ENCODE measurements around the gene CRABP1.

The CRABP1 gene

DNA sequence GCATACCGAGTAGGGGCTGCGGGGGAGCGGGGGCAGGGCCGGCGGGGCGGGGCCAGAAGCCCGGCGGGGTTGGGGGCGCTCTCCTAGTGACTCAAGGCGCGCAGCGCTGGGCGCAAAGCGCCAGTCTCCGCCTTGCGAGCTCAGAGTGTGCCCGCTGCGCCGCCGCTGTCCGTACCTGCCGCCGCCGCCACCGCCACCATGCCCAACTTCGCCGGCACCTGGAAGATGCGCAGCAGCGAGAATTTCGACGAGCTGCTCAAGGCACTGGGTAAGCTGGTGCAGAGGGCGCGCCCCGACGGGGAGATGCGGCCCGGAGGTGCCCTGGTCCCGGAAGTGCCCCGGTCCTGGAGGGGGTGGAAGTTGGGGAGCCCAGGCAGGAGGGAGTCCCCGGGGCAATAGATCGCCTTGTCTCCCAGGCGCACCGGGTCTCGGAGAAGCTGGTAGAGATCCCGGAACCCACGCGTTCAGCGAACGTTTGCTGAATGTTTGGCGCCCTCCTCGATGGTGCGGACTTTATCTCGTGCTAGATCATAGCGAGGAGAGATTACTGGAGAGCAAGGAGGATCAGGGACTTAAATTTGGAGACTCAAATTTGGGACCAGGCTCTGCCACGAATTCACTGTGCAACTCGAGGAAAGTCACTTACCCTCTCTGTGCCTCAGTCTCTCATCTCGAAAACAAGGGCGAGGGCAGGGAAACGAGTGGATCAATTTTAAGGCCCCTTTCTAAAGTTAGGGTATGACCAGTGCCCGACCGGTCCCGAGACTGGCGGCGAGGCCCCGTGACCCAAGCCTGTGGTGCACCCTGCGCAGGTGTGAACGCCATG, at the start of gene CRABP1:
TSS of gene CRABP1 (plus strand) at position 123 of the 826 bp plus-strand sequence. CDS start at position 199, 76 bp downstream.
- no peaks in the 10 kb centered on the region for H3K9me3 Mint-ChIP-seq
- DNase-seq (ENCODE audit: low spot score in 2 of 2) (no peak), ATAC-seq (peak; percentile 24)
- no peak within 1 kb of the TSS for H3K27ac Mint-ChIP-seq
- H3K4me1 Mint-ChIP-seq = no peaks in the 10 kb centered on the region
- no peaks in the 10 kb centered on the region for H3K36me3 Mint-ChIP-seq
- H3K4me3 Mint-ChIP-seq = no peak within 1 kb of the TSS

GRCh38 chr15:78291052-78291451, 49.1 kb upstream of the CRABP1 start:
- no peaks in the 10 kb centered on the region for H3K4me1 Mint-ChIP-seq

GRCh38 chr15:78291698-78292097, 48.5 kb upstream of the CRABP1 start:
- Mint-ChIP-seq H3K27ac (no peak overlapping the region), H3K4me3 (no peak overlapping the region), H3K4me1 (no peaks in the 10 kb centered on the region), H3K36me3 (peaks cover 73% of the 10 kb centered on the region), H3K9me3 (no peaks in the 10 kb centered on the region)
- ATAC-seq (no peak), DNase-seq (ENCODE audit: low spot score in 2 of 2) (no peak)

More at GRCh38 chr15:78291052-78291451, 49.1 kb upstream of the CRABP1 start:
- H3K36me3 Mint-ChIP-seq = peaks cover 80% of the 10 kb centered on the region
- DNase-seq (ENCODE audit: low spot score in 2 of 2) (no peak), ATAC-seq (no peak)
- no peaks in the 10 kb centered on the region for H3K9me3 Mint-ChIP-seq
- H3K4me3 Mint-ChIP-seq = no peak overlapping the region
- H3K27ac Mint-ChIP-seq = peak overlapping the region; percentile 20

DNA sequence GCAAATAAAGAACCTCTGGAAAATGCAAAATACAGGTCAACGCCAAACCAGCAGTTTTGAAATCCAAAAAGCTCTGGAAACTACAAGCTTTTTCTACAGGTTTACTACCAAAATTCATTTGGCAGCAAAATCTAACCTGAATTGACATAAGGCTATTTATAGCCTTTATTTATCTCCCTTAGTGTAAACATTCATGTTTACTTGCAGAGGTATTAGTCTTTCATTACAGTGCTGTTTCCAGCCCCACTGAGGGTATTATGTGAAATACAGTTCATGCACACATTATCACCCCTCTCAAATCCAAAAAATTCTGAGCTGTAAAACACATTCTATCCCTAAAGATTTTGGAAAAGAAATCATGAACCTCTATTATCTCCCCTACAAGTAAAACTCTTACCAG, 47.9 kb upstream of the CRABP1 start:
- Mint-ChIP-seq H3K27ac (no peak overlapping the region), H3K36me3 (peaks cover 69% of the 10 kb centered on the region), H3K4me1 (no peaks in the 10 kb centered on the region), H3K4me3 (no peak overlapping the region), H3K9me3 (no peaks in the 10 kb centered on the region)
- no peak for DNase-seq (ENCODE audit: low spot score in 2 of 2)
- ATAC-seq = no peak

DNA sequence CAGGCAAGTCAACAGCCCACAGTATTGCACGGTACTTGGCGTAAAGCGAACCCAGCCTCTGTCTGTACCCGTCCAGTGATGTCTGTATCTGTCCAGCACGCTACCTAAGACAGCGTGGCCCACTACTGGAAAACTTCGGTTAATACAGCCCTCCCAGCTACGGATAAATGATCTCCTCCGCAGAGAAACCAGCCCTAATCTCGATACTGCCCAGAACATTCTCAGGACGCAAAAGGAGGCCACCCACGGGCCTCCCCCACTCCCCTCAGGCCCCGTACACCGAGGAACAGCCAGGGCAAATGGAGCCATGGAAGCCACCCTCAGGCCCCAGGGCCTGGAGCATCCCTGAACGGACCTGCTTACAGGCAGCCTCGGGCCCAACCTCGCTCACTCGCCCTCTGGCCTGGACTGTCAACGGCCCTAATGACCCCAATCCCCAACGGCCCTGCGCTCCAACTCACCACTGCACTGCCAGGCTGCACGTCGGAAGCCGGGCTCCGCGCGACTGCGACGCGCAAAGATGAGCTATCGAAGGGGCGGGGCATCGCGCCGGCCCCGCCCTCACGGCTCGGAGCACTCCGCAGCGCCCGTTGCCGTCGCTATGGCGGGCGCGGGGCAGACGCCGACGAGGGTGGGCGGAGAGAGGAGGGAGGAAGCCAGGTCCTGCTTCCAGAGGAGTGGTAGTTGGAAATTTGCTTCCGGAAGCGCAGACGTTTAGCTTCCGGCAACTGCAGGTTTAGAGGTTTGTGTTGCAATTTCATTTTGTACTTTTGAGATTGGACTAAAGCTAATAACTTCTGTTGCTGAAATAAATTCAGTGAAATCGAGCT, 40.8 kb upstream of the CRABP1 start, which contains the start of gene SKIC8:
TSS of gene SKIC8 (minus strand) at position 509 of the 830 bp plus-strand sequence. CDS start 3,923 bp downstream, outside the sequence.
- peak within 1 kb of the TSS; percentile 97 for H3K27ac Mint-ChIP-seq
- peak within 1 kb of the TSS; percentile 97 for H3K4me3 Mint-ChIP-seq
- no peaks in the 10 kb centered on the region for H3K9me3 Mint-ChIP-seq
- peaks cover 25% of the 10 kb centered on the region for H3K4me1 Mint-ChIP-seq
- H3K36me3 Mint-ChIP-seq = peaks cover 19% of the 10 kb centered on the region
- ATAC-seq = peak; percentile 98
- DNase-seq (ENCODE audit: low spot score in 2 of 2) = peak; percentile 84 to 92

- peak overlapping the region; percentile 64 for H3K27ac Mint-ChIP-seq
- peaks cover 25% of the 10 kb centered on the region for H3K4me1 Mint-ChIP-seq
- H3K4me3 Mint-ChIP-seq = no peak overlapping the region
- H3K9me3 Mint-ChIP-seq = no peaks in the 10 kb centered on the region
- H3K36me3 Mint-ChIP-seq = peaks cover 7% of the 10 kb centered on the region
- no peak for ATAC-seq
- DNase-seq (ENCODE audit: low spot score in 2 of 2) = no peak
Measured at GRCh38 chr15:78301326-78301725, 38.8 kb upstream of the CRABP1 start.

GRCh38 chr15:78301828-78302227, 38.3 kb upstream of the CRABP1 start:
- ATAC-seq (no peak), DNase-seq (ENCODE audit: low spot score in 2 of 2) (no peak)
- peaks cover 7% of the 10 kb centered on the region for H3K36me3 Mint-ChIP-seq
- H3K27ac Mint-ChIP-seq = peak overlapping the region; percentile 64
- H3K9me3 Mint-ChIP-seq = no peaks in the 10 kb centered on the region
- peaks cover 25% of the 10 kb centered on the region for H3K4me1 Mint-ChIP-seq
- H3K4me3 Mint-ChIP-seq = no peak overlapping the region

GRCh38 chr15:78302579-78303312, 37.4 kb upstream of the CRABP1 start:
- ATAC-seq (peak; percentile 50), DNase-seq (ENCODE audit: low spot score in 2 of 2) (no peak)
- peak overlapping the region; percentile 40 for H3K27ac Mint-ChIP-seq
- H3K4me3 Mint-ChIP-seq = no peak overlapping the region
- peaks cover 7% of the 10 kb centered on the region for H3K36me3 Mint-ChIP-seq
- peaks cover 25% of the 10 kb centered on the region for H3K4me1 Mint-ChIP-seq
- H3K9me3 Mint-ChIP-seq = no peaks in the 10 kb centered on the region

GRCh38 chr15:78304216-78305066, 35.7 kb upstream of the CRABP1 start:
- H3K27ac Mint-ChIP-seq = no peak overlapping the region
- DNase-seq (ENCODE audit: low spot score in 2 of 2) (no peak), ATAC-seq (no peak)
- H3K36me3 Mint-ChIP-seq = peaks cover 3% of the 10 kb centered on the region
- H3K4me3 Mint-ChIP-seq = no peak overlapping the region
- peaks cover 12% of the 10 kb centered on the region for H3K4me1 Mint-ChIP-seq
- H3K9me3 Mint-ChIP-seq = no peaks in the 10 kb centered on the region

DNA sequence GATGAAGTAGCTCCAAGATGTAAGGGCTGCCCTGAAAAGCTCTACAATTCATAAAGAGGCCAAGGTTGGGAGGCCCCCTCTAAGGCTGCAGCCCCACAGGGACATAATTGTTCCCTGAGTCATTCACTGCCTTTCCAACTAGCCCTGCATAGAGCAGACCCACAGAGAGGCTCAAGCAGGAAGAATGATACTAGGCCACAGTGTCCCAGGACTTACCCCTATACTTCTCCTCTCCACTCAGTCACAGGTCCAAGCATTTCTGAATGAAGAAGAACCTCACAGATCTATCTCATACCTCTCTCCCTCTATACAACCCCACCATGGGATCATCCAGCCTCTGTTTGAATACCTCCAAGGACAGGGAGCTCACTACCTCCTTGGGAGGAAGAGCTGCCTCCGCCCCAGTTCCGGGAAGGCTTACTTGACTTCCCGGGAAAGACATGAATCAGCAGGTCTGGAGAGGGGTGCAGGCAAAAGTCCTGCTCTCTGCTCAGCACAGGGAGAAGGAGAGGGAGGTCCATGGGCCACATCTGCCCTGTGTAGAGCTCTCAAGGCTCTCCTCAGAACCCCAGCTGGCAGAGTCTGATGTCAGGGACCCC, 33.9 kb upstream of the CRABP1 start:
- H3K9me3 Mint-ChIP-seq = no peaks in the 10 kb centered on the region
- peaks cover 9% of the 10 kb centered on the region for H3K4me1 Mint-ChIP-seq
- ATAC-seq (no peak), DNase-seq (ENCODE audit: low spot score in 2 of 2) (no peak)
- H3K4me3 Mint-ChIP-seq = no peak overlapping the region
- no peak overlapping the region for H3K27ac Mint-ChIP-seq
- no peaks in the 10 kb centered on the region for H3K36me3 Mint-ChIP-seq

DNA sequence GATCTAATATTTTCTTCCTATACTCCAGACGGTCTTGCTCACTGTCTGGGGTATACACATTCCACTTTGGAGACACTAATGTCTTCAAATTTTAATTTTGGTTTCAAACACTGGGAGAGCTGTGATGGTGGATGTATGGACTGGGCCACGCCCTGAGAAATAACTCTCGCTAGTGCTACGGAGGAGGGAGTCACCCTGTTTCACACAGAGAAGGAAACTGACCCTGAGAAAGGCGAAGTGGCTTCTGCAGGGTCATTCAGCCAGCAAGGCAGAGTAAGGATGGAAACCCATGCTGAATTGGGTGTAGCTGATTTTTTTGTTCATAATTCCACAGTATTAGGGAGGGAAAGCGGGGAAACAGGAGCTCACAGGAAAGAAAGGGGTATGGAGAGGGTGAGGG, 32.2 kb upstream of the CRABP1 start:
- H3K4me1 Mint-ChIP-seq = peaks cover under 1% of the 10 kb centered on the region
- ATAC-seq (no peak), DNase-seq (ENCODE audit: low spot score in 2 of 2) (no peak)
- no peak overlapping the region for H3K27ac Mint-ChIP-seq
- no peaks in the 10 kb centered on the region for H3K36me3 Mint-ChIP-seq
- no peak overlapping the region for H3K4me3 Mint-ChIP-seq
- H3K9me3 Mint-ChIP-seq = no peaks in the 10 kb centered on the region

DNA sequence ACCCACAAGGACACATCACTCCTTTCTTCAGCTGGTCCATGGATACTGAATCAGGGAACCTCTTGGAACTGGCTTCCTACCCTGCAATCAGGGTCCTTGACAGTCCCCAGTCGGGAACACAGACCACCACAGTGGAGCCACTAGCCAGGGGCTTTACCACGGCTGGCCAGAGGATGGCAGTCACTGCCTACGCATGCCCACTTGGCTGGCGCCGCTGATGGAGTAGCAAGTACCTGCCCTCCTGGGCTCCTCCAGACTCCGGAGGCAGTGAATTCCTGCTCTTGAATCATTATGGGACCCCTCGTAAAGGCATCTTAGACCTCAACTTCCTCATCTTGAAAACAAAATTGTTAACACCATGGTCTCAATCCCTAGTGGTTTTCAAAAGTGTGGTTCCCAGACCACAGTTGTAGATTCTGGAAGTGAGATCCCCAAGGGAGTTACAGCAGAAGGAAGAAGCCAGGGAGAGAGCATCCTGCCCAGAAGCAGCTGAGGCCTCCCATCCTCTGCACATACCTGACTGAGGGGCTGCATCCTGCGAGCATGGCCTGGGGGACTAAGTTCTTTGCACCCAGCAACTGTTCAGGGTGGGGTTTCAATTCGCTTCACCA, 31.6 kb upstream of the CRABP1 start:
- no peaks in the 10 kb centered on the region for H3K36me3 Mint-ChIP-seq
- DNase-seq (ENCODE audit: low spot score in 2 of 2) (peak; percentile 33 to 80), ATAC-seq (peak; percentile 81)
- H3K9me3 Mint-ChIP-seq = no peaks in the 10 kb centered on the region
- H3K27ac Mint-ChIP-seq = no peak overlapping the region
- H3K4me1 Mint-ChIP-seq = no peaks in the 10 kb centered on the region
- H3K4me3 Mint-ChIP-seq = no peak overlapping the region

DNA sequence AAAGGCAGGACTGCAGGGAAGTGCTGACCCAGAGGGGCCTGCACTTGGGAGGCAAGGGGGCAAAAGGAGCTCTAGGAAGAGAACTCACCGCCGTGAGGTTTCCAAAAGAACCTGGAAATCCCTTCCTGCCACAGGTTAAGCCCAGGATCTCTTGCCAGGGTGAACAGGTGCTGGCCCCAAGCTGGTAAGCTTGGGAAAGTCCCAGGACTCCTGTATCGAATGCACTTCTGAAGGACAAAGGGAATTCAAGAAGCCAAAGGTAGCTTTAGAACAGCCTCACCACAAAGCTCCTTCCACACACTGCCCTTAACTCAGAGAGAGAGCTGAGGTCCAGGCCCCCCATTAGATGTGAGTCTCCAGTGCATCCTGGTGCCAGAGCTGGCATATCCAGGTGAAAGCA, 28.9 kb upstream of the CRABP1 start:
- ATAC-seq (no peak), DNase-seq (ENCODE audit: low spot score in 2 of 2) (no peak)
- no peaks in the 10 kb centered on the region for H3K9me3 Mint-ChIP-seq
- H3K27ac Mint-ChIP-seq = no peak overlapping the region
- no peaks in the 10 kb centered on the region for H3K36me3 Mint-ChIP-seq
- H3K4me1 Mint-ChIP-seq = no peaks in the 10 kb centered on the region
- no peak overlapping the region for H3K4me3 Mint-ChIP-seq

DNA sequence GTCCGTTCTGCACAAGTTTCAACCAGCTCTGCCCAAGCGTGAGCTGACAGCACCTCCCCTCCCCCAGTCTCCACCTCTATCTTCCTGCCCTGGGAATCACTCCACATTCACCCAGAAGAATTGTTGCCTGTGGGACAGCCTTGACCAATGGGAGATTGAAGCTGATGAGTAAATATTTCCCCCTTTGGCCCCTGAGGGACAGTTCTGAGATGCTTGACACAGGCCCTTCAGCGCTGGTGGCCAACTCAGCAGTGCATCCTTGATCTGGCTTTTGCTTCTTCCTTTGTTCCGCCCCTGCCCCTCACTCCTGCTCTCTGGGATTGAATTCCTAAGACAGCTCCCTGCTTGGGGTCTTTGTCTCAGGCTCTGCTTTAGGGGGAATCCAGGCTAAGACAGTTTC, 27.6 kb upstream of the CRABP1 start:
- DNase-seq (ENCODE audit: low spot score in 2 of 2) (no peak), ATAC-seq (no peak)
- no peaks in the 10 kb centered on the region for H3K36me3 Mint-ChIP-seq
- H3K27ac Mint-ChIP-seq = no peak overlapping the region
- H3K4me1 Mint-ChIP-seq = no peaks in the 10 kb centered on the region
- H3K4me3 Mint-ChIP-seq = no peak overlapping the region
- no peaks in the 10 kb centered on the region for H3K9me3 Mint-ChIP-seq

Measured in stimulated activated effector memory CD8-positive, alpha-beta T cell treated with anti-CD3 and anti-CD28 coated beads, Interleukin-12 subunit alpha, Interleukin-12 subunit beta, amount 100 ng/mL, for 72 hours (primary cell).